Measurements from ENCODE around the gene LHFPL6. TPM values are rescaled to one million over a fixed set of nuclear protein-coding genes. Genes with fewer than 3 reads are reported as not detected.

The LHFPL6 gene
- total RNA-seq, 2 donors from 2014 or later: 7.5 to 40.0 TPM

DNA sequence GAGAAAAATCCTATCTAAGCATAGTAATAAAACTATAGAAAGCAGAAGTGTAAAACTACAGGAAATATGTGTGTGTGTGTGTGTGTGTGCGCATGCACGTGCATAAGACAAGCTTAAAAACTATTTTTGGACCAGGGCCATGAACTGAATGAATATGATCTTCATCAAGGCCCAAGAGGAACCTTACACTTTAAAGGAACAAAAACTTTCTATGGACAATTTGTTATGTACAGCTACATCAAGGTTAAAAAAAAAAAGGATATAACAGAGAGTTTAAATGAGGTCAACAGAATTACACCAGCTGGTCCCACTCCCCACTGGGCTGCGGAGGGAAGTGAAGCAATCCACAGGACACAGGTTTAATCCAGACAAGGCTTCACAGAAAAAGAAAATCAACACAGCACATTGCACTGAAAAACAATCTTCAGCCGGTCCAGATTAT lies 151.1 kb downstream of the LHFPL6 start:
- H3K36me3 ChIP-seq: no peaks in the 10 kb centered on the region
- intact Hi-C loops (cut with DNase I): no loop called here
- H3K9me3 ChIP-seq: no peaks in the 10 kb centered on the region
- H3K4me1 ChIP-seq (replicated peaks): no peaks in the 10 kb centered on the region
- WGBS: 60% methylated on average over 4 of the region's 4 CpGs
- H3K27ac ChIP-seq: no peak overlapping the region
- no peaks in the 10 kb centered on the region for H3K27me3 ChIP-seq (replicated peaks; ENCODE audit: insufficient read depth)
- no peak overlapping the region for H3K4me3 ChIP-seq
- DNase-seq (ENCODE audit: low spot score): no peak
- TF ChIP-seq POLR2A (IDR thresholded peaks at IDR 0.05) (no peak), POLR2AphosphoS5 (IDR thresholded peaks at IDR 0.05) (no peak)
- TF ChIP-seq, protein P1, sequence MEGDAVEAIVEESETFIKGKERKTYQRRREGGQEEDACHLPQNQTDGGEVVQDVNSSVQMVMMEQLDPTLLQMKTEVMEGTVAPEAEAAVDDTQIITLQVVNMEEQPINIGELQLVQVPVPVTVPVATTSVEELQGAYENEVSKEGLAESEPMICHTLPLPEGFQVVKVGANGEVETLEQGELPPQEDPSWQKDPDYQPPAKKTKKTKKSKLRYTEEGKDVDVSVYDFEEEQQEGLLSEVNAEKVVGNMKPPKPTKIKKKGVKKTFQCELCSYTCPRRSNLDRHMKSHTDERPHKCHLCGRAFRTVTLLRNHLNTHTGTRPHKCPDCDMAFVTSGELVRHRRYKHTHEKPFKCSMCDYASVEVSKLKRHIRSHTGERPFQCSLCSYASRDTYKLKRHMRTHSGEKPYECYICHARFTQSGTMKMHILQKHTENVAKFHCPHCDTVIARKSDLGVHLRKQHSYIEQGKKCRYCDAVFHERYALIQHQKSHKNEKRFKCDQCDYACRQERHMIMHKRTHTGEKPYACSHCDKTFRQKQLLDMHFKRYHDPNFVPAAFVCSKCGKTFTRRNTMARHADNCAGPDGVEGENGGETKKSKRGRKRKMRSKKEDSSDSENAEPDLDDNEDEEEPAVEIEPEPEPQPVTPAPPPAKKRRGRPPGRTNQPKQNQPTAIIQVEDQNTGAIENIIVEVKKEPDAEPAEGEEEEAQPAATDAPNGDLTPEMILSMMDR (IDR thresholded peaks at IDR 0.05): no peak

DNA sequence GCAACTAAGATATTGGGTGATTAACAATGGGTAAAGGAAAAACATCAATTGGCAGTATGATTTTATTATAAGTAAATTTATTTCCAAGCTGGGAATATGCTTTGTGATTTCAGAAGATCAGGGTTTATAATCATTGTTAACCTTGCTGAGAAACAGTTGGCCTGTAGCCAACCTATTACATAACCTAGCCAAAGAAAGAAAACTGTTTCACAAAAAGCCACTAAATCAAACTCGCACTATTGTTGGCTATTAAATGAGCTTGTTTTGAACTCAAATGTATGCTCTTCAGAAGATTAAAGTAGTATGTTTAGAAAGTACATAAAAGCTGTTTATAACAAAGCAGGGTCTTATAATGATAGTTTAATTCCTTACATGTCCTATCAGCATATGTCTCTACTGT lies 151.7 kb downstream of the LHFPL6 start:
- no peaks in the 10 kb centered on the region for H3K27me3 ChIP-seq (replicated peaks; ENCODE audit: insufficient read depth)
- no peak overlapping the region for H3K27ac ChIP-seq
- TF ChIP-seq POLR2AphosphoS5 (IDR thresholded peaks at IDR 0.05) (no peak), POLR2A (IDR thresholded peaks at IDR 0.05) (no peak)
- TF ChIP-seq, protein P1 (IDR thresholded peaks at IDR 0.05): no peak
- no peak for DNase-seq (ENCODE audit: low spot score)
- intact Hi-C loops (cut with DNase I): no loop called here
- H3K4me1 ChIP-seq (replicated peaks): no peaks in the 10 kb centered on the region
- H3K9me3 ChIP-seq: no peaks in the 10 kb centered on the region
- H3K4me3 ChIP-seq: no peak overlapping the region
- H3K36me3 ChIP-seq: no peaks in the 10 kb centered on the region
- WGBS: 0% methylated on average over 1 of the region's 1 CpG

DNA sequence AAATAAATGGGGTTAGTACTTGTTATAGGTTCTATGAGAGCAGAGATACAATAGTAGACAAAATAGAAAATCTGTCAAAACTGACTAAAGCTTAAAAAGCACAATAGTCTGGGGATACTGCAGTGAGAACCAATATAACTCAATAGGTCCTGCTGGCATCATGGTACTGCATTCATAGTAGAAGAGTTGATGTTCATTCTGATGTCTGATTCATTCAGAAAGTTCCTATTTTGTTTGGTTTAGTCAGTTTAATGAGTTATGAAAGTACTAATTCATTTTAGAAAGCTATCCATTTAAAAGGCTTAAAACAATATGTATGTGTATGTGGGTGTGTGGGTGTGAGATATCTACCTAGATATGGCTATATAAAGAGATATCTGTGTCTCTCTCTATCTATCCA lies 152.8 kb downstream of the LHFPL6 start:
- H3K4me1 ChIP-seq (replicated peaks): no peaks in the 10 kb centered on the region
- no peaks in the 10 kb centered on the region for H3K36me3 ChIP-seq
- no peak for TF ChIP-seq POLR2AphosphoS5 (IDR thresholded peaks at IDR 0.05)
- TF ChIP-seq, protein P1 (IDR thresholded peaks at IDR 0.05): no peak
- no peak for TF ChIP-seq POLR2A (IDR thresholded peaks at IDR 0.05)
- H3K4me3 ChIP-seq: no peak overlapping the region
- no peaks in the 10 kb centered on the region for H3K27me3 ChIP-seq (replicated peaks; ENCODE audit: insufficient read depth)
- no peak overlapping the region for H3K27ac ChIP-seq
- no peak for DNase-seq (ENCODE audit: low spot score)
- intact Hi-C loops (cut with DNase I): no loop called here
- H3K9me3 ChIP-seq: no peaks in the 10 kb centered on the region

DNA sequence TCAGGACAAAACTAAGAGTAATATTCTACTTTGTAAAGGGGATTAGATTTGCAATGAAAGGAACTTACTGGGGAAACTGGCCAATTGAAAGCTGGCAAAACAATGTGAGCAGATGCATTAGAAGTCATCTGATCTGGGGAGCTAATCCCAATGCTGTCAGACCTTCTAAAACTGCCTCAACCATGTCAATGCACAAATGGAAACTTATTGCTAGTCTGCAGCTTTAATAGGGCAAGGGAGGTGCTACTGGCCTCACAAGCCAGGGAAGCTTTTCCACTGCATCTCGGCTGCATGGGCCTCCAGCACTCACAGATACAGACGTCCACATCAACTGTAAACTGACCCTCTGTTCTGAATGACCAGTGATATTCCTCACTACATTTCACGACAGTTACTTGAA lies 154.2 kb downstream of the LHFPL6 start:
- no peaks in the 10 kb centered on the region for H3K9me3 ChIP-seq
- intact Hi-C loops (cut with DNase I): no loop called here
- H3K4me3 ChIP-seq: no peak overlapping the region
- no peak for DNase-seq (ENCODE audit: low spot score)
- H3K36me3 ChIP-seq: no peaks in the 10 kb centered on the region
- H3K27me3 ChIP-seq (replicated peaks; ENCODE audit: insufficient read depth): no peaks in the 10 kb centered on the region
- H3K4me1 ChIP-seq (replicated peaks): no peaks in the 10 kb centered on the region
- H3K27ac ChIP-seq: no peak overlapping the region
- TF ChIP-seq POLR2AphosphoS5 (IDR thresholded peaks at IDR 0.05) (no peak), POLR2A (IDR thresholded peaks at IDR 0.05) (no peak)
- TF ChIP-seq, protein P1 (IDR thresholded peaks at IDR 0.05): no peak
- 57% methylated on average over 3 of the region's 3 CpGs for WGBS

DNA sequence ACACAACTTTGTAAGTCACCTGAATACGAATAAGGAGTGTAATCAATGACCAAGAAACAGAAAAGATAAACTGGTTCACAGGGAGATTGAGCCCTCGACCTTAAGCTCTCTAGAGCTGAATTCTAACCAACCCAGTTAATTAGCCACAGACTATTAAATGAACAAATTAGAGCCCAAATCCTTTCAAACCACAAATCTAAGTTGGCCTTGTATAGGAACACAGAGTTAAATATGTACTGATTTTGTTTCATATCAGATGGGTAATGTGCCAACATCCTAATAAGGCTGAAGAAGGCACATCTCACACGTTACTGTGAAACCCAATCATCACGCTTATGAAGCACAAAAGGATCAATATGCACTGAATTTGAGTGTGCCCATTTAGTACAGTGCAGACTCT lies 156.1 kb downstream of the LHFPL6 start:
- no peak for DNase-seq (ENCODE audit: low spot score)
- Histone ChIP-seq H3K9me3 (no peaks in the 10 kb centered on the region), H3K27ac (no peak overlapping the region), H3K27me3 (replicated peaks; ENCODE audit: insufficient read depth) (no peaks in the 10 kb centered on the region), H3K4me1 (replicated peaks) (no peaks in the 10 kb centered on the region), H3K36me3 (no peaks in the 10 kb centered on the region), H3K4me3 (no peak overlapping the region)
- intact Hi-C loops (cut with DNase I): no loop called here
- no peak for TF ChIP-seq POLR2AphosphoS5 (IDR thresholded peaks at IDR 0.05)
- TF ChIP-seq, protein P1 (IDR thresholded peaks at IDR 0.05): no peak
- no peak for TF ChIP-seq POLR2A (IDR thresholded peaks at IDR 0.05)
- 56% methylated on average over 4 of the region's 4 CpGs for WGBS

All from prostate gland (tissue), 2 donors.